ENCODE measurements around the gene CPSF2. TPM values are rescaled to one million over a fixed set of nuclear protein-coding genes. Genes with fewer than 3 reads are reported as not detected.

CPSF2 gene
- total and polyA plus RNA-seq, 4 donors, result 9.6 to 19.4 (median 14.2) TPM

DNA sequence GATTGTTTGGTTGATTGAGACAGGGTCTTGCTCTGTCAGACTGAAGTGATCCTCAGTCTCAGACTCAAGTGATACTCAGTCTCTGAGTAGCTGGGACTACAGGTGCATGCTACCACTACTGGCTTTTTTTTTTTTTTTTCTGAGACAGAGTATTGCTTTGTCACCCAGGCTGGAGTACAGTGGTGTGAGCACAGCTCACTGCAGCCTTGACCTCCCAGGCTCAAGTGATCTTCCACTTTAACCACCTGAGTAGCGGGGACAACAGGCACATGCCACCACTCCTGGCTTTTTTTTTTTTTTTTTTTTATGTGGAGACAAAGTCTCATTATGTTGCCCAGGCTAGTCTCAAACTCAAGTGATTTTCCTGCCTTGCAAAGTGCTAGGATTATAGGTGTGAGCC, 31.8 kb downstream of the CPSF2 start:
- TF ChIP-seq FOXA1 (IDR thresholded peaks at IDR 0.05) (no peak), TAF1 (conservative IDR thresholded peaks at IDR 0.05) (no peak), RAD21 (IDR thresholded peaks at IDR 0.05) (no peak), JUND (IDR thresholded peaks at IDR 0.05) (no peak), EGR1 (IDR thresholded peaks at IDR 0.05; ENCODE audit: low read depth in 2 of 2) (no peak), YY1 (IDR thresholded peaks at IDR 0.05) (no peak), HNF4G (IDR thresholded peaks at IDR 0.05) (no peak), HNF4A (conservative IDR thresholded peaks at IDR 0.05) (no peak)
- TF ChIP-seq, protein P1, sequence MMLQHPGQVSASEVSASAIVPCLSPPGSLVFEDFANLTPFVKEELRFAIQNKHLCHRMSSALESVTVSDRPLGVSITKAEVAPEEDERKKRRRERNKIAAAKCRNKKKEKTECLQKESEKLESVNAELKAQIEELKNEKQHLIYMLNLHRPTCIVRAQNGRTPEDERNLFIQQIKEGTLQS (IDR thresholded peaks at IDR 0.05), result no peak
- no peak overlapping the region for H3K27ac ChIP-seq (ENCODE audit: low read depth in 1 of 2, low read length in 2 of 2)
- no peak overlapping the region for H3K9ac ChIP-seq (ENCODE audit: low read depth in 1 of 2, low read length in 2 of 2)
- no peaks in the 10 kb centered on the region for H3K27me3 ChIP-seq (ENCODE audit: control insufficient read depth in 4 of 4, insufficient read depth in 4 of 4, low read length in 3 of 4)
- peaks cover 0 to 2% (median 0%) of the 10 kb centered on the region in 4 donors for H3K4me1 ChIP-seq (ENCODE audit: control insufficient read depth in 4 of 4, insufficient read depth in 4 of 4, low read length in 3 of 4)
- 90% methylated on average over 1 of the region's 1 CpG for WGBS
- no peaks in the 10 kb centered on the region for H3K9me3 ChIP-seq (ENCODE audit: control insufficient read depth in 4 of 4, low read length in 3 of 4)
- H3K4me3 ChIP-seq (ENCODE audit: low read depth in 1 of 3, low read length in 3 of 3), result no peak overlapping the region
- no peak for DNase-seq (ENCODE audit: low spot score)
- H3K36me3 ChIP-seq (ENCODE audit: control insufficient read depth in 4 of 4, insufficient read depth in 3 of 4, low read depth in 1 of 4, low read length in 3 of 4), result peaks cover 11 to 40% (median 36%) of the 10 kb centered on the region in 4 donors

- Histone ChIP-seq H3K36me3 (ENCODE audit: control insufficient read depth in 4 of 4, insufficient read depth in 3 of 4, low read depth in 1 of 4, low read length in 3 of 4) (peaks cover 11 to 43% (median 36%) of the 10 kb centered on the region in 4 donors), H3K27me3 (ENCODE audit: control insufficient read depth in 4 of 4, insufficient read depth in 4 of 4, low read length in 3 of 4) (no peaks in the 10 kb centered on the region), H3K4me3 (ENCODE audit: low read depth in 1 of 3, low read length in 3 of 3) (no peak overlapping the region), H3K9me3 (ENCODE audit: control insufficient read depth in 4 of 4, low read length in 3 of 4) (no peaks in the 10 kb centered on the region), H3K27ac (ENCODE audit: low read depth in 1 of 2, low read length in 2 of 2) (no peak overlapping the region), H3K4me1 (ENCODE audit: control insufficient read depth in 4 of 4, insufficient read depth in 4 of 4, low read length in 3 of 4) (peaks cover 0 to 2% (median 0%) of the 10 kb centered on the region in 4 donors), H3K9ac (ENCODE audit: low read depth in 1 of 2, low read length in 2 of 2) (no peak overlapping the region)
- no peak for TF ChIP-seq EGR1 (IDR thresholded peaks at IDR 0.05; ENCODE audit: low read depth in 2 of 2)
- no peak for TF ChIP-seq HNF4A (conservative IDR thresholded peaks at IDR 0.05)
- TF ChIP-seq YY1 (IDR thresholded peaks at IDR 0.05), result no peak
- no peak for TF ChIP-seq JUND (IDR thresholded peaks at IDR 0.05)
- TF ChIP-seq, protein P1 (IDR thresholded peaks at IDR 0.05), result no peak
- no peak for TF ChIP-seq CTCF (IDR thresholded peaks at IDR 0.05; ENCODE audit: low read depth, low read length, missing input control)
- no peak for TF ChIP-seq NR2F2 (IDR thresholded peaks at IDR 0.05)
- TF ChIP-seq, protein P2, sequence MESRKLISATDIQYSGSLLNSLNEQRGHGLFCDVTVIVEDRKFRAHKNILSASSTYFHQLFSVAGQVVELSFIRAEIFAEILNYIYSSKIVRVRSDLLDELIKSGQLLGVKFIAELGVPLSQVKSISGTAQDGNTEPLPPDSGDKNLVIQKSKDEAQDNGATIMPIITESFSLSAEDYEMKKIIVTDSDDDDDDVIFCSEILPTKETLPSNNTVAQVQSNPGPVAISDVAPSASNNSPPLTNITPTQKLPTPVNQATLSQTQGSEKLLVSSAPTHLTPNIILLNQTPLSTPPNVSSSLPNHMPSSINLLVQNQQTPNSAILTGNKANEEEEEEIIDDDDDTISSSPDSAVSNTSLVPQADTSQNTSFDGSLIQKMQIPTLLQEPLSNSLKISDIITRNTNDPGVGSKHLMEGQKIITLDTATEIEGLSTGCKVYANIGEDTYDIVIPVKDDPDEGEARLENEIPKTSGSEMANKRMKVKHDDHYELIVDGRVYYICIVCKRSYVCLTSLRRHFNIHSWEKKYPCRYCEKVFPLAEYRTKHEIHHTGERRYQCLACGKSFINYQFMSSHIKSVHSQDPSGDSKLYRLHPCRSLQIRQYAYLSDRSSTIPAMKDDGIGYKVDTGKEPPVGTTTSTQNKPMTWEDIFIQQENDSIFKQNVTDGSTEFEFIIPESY (IDR thresholded peaks at IDR 0.05), result no peak
- TF ChIP-seq SP1 (IDR thresholded peaks at IDR 0.05), result no peak
- no peak for DNase-seq (ENCODE audit: low spot score)
- 89% methylated on average over 3 of the region's 3 CpGs for WGBS
Measured at GRCh38 chr14:92154283-92154942, 32.6 kb downstream of the CPSF2 start.

- no peak for DNase-seq (ENCODE audit: low spot score)
- Histone ChIP-seq H3K27me3 (ENCODE audit: control insufficient read depth in 4 of 4, insufficient read depth in 4 of 4, low read length in 3 of 4) (no peaks in the 10 kb centered on the region), H3K27ac (ENCODE audit: low read depth in 1 of 2, low read length in 2 of 2) (no peak overlapping the region), H3K9ac (ENCODE audit: low read depth in 1 of 2, low read length in 2 of 2) (no peak overlapping the region), H3K4me3 (ENCODE audit: low read depth in 1 of 3, low read length in 3 of 3) (no peak overlapping the region), H3K9me3 (ENCODE audit: control insufficient read depth in 4 of 4, low read length in 3 of 4) (no peaks in the 10 kb centered on the region), H3K36me3 (ENCODE audit: control insufficient read depth in 4 of 4, insufficient read depth in 3 of 4, low read depth in 1 of 4, low read length in 3 of 4) (peaks cover 14 to 58% (median 51%) of the 10 kb centered on the region in 4 donors), H3K4me1 (ENCODE audit: control insufficient read depth in 4 of 4, insufficient read depth in 4 of 4, low read length in 3 of 4) (no peaks in the 10 kb centered on the region)
- 78% methylated on average over 4 of the region's 4 CpGs for WGBS
- peak in 1 of 2 donors; percentile 39 for TF ChIP-seq RXRA (IDR thresholded peaks at IDR 0.05)
- no peak for TF ChIP-seq EGR1 (IDR thresholded peaks at IDR 0.05; ENCODE audit: low read depth in 2 of 2)
- no peak for TF ChIP-seq JUND (IDR thresholded peaks at IDR 0.05)
- TF ChIP-seq HNF4A (conservative IDR thresholded peaks at IDR 0.05), result no peak
- no peak for TF ChIP-seq FOXA2 (IDR thresholded peaks at IDR 0.05)
Measured at GRCh38 chr14:92160619-92161018, 38.9 kb downstream of the CPSF2 start.
